Activated naive CD4-positive, alpha-beta T cell treated with anti-CD3 and anti-CD28 coated beads, Interleukin-2, amount 50 U/mL, for 24 hours (primary cell): ENCODE data around the gene SPTAN1.
"Not testable (repeated sequence)": the region's sequence is repeated elsewhere in the genome, so short reads cannot be mapped to it uniquely, and the experiment has no call there.

Experiments
- H3K27ac Mint-ChIP-seq: one replicate; pipeline ENCODE4 v1.8.0; 2021; ENCODE audit warnings: mild to moderate bottlenecking, mixed read lengths
- H3K27me3 Mint-ChIP-seq: one replicate; pipeline ENCODE4 v1.8.0; 2021; ENCODE audit warnings: mixed read lengths
- H3K36me3 Mint-ChIP-seq: one replicate; pipeline ENCODE4 v1.8.0; 2021; ENCODE audit warnings: mixed read lengths
- H3K4me1 Mint-ChIP-seq: one replicate; pipeline ENCODE4 v1.8.0; 2021; ENCODE audit warnings: mixed read lengths
- H3K4me3 Mint-ChIP-seq: one replicate; pipeline ENCODE4 v1.8.0; 2021; ENCODE audit warnings: mild to moderate bottlenecking, mixed read lengths
- H3K9me3 Mint-ChIP-seq: one replicate; pipeline ENCODE4 v1.8.0; 2021; ENCODE audit warnings: mixed read lengths

SPTAN1 gene

DNA sequence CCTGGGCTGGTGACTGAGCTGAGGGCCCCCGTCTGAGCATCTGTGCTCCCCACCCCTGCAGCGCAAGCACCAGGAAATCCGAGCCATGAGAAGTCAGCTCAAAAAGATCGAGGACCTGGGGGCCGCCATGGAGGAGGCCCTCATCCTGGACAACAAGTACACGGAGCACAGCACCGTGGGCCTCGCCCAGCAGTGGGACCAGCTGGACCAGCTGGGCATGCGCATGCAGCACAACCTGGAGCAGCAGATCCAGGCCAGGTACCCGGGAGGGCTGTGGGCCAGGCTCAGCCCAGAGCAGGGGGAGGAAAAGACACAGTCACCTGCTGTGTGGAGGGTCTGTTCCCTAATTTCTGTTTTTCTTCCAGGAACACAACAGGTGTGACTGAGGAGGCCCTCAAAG lies 79.7 kb downstream of the SPTAN1 start:
- Mint-ChIP-seq H3K9me3 (no peaks in the 10 kb centered on the region), H3K4me1 (no peaks in the 10 kb centered on the region), H3K36me3 (peaks cover 9% of the 10 kb centered on the region), H3K27me3 (no peaks in the 10 kb centered on the region), H3K27ac (no peak overlapping the region), H3K4me3 (no peak overlapping the region)

- Mint-ChIP-seq H3K4me3 (no peak overlapping the region), H3K27me3 (no peaks in the 10 kb centered on the region), H3K36me3 (peaks cover 9% of the 10 kb centered on the region), H3K9me3 (no peaks in the 10 kb centered on the region), H3K4me1 (no peaks in the 10 kb centered on the region), H3K27ac (no peak overlapping the region)
Measured at GRCh38 chr9:128632486-128632885, 80.1 kb downstream of the SPTAN1 start.

- H3K36me3 Mint-ChIP-seq: peaks cover 7% of the 10 kb centered on the region
Measured at GRCh38 chr9:128633057-128633456, 80.7 kb downstream of the SPTAN1 start.

DNA sequence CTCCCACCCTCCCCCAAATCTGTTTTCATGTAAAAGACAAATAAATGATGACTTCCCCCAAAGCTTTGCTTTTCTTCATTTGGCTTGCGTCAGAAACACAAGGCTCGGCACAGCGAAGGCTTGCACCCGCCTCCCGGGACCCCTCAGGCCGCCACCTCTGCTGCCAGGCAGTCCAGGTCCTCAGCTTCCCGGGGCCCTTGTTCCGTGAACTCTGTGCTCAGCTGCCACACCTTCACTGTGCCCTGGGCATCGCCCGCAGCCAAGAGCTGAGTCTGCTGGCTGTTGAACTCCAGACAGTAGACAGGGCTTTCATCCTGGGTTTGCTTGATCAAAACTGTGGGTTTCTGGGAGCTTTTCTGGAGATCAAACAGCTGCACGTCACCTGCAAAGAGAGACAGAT lies 81.2 kb downstream of the SPTAN1 start:
- H3K4me1 Mint-ChIP-seq: no peaks in the 10 kb centered on the region
- H3K27me3 Mint-ChIP-seq: no peaks in the 10 kb centered on the region
- H3K9me3 Mint-ChIP-seq: no peaks in the 10 kb centered on the region
- no peak overlapping the region for H3K4me3 Mint-ChIP-seq
- no peak overlapping the region for H3K27ac Mint-ChIP-seq
- peaks cover 7% of the 10 kb centered on the region for H3K36me3 Mint-ChIP-seq

More at GRCh38 chr9:128633057-128633456, 80.7 kb downstream of the SPTAN1 start:
- no peaks in the 10 kb centered on the region for H3K4me1 Mint-ChIP-seq
- no peak overlapping the region for H3K27ac Mint-ChIP-seq
- H3K4me3 Mint-ChIP-seq: no peak overlapping the region
- H3K9me3 Mint-ChIP-seq: no peaks in the 10 kb centered on the region
- H3K27me3 Mint-ChIP-seq: no peaks in the 10 kb centered on the region

- Mint-ChIP-seq H3K27ac (no peak overlapping the region), H3K4me1 (no peaks in the 10 kb centered on the region), H3K9me3 (no peaks in the 10 kb centered on the region), H3K36me3 (peaks cover 6% of the 10 kb centered on the region), H3K27me3 (no peaks in the 10 kb centered on the region), H3K4me3 (no peak overlapping the region)
Measured at GRCh38 chr9:128634111-128634510, 81.7 kb downstream of the SPTAN1 start.

- H3K9me3 Mint-ChIP-seq: no peaks in the 10 kb centered on the region
- peaks cover 6% of the 10 kb centered on the region for H3K36me3 Mint-ChIP-seq
- no peak overlapping the region for H3K27ac Mint-ChIP-seq
Measured at GRCh38 chr9:128634651-128635262, 82.4 kb downstream of the SPTAN1 start.

GRCh38 chr9:128635266-128636023 lies 83.1 kb downstream of the SPTAN1 start:
- no peak overlapping the region for H3K27ac Mint-ChIP-seq
- no peak overlapping the region for H3K4me3 Mint-ChIP-seq
- H3K9me3 Mint-ChIP-seq: no peaks in the 10 kb centered on the region
- H3K27me3 Mint-ChIP-seq: no peaks in the 10 kb centered on the region
- H3K36me3 Mint-ChIP-seq: peaks cover 5% of the 10 kb centered on the region
- H3K4me1 Mint-ChIP-seq: no peaks in the 10 kb centered on the region

More at GRCh38 chr9:128634651-128635262, 82.4 kb downstream of the SPTAN1 start:
- Mint-ChIP-seq H3K4me3 (no peak overlapping the region), H3K4me1 (no peaks in the 10 kb centered on the region), H3K27me3 (no peaks in the 10 kb centered on the region)

DNA sequence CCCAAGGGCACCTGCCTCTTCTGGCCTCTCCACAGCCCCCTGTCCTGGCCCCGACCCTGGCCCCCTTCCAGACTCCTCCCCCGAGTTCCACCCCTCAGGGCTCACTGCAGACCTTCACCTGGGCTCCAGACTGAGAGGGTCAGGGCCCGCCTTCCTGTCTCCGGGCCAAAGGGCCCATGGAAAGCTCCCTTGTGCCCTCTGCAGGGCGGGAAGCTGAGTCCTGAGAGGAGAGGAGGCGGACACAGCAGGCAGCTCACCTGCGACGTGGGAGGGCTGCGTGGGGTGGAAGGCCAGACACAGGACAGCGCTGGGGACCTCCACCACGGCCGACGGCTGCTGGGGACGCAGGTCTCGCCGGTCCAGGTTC lies 83.6 kb downstream of the SPTAN1 start:
- peaks cover 5% of the 10 kb centered on the region for H3K36me3 Mint-ChIP-seq
- H3K27ac Mint-ChIP-seq: no peak overlapping the region
- H3K27me3 Mint-ChIP-seq: no peaks in the 10 kb centered on the region
- no peaks in the 10 kb centered on the region for H3K4me1 Mint-ChIP-seq
- no peaks in the 10 kb centered on the region for H3K9me3 Mint-ChIP-seq
- no peak overlapping the region for H3K4me3 Mint-ChIP-seq

DNA sequence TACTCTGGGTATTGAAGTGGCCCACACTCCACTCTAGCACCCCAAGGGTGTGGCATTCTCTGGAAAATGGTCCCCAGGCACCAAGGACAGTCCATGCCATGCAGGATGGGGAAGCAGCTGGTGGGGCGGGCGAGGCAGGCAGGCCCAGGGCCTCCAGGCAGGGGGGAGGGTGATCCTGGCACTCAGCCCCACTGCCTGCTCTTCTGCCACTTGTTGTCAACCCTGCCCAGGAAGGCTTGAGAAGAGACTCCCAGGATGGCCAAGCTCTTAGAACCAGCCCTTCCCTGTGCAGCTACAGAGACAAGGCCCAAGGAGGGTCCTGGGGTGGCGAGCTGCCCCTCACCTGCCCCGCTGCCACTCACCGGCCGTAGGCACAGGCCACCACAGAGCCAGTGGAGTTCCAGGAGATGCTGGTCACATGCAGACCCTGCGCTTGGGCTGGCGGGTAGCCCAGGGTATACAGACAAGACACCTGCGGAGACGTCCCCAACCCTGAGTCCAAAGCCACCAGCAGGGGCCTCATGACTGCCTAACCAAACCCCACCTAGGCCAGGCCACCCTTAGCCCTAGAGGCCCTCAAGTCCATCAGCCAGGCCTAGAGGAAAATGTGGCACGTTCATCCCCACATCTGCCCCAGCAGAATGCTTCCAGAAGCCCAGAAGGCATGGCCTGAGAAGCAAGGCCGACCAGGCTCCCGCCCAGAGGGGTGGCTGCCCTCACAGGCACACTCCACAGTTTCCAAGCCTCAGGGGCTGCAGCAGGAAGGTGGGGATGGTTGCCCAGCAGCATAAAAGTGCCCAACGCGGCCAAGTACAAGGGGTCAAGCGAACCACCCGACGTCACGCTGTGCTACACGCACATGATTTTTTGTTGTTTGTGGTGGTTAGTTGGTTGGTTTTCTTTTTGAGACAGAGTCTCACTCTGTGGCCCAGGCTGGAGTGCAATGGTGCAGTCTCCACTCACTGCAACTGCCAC lies 84.5 kb downstream of the SPTAN1 start:
- H3K36me3 Mint-ChIP-seq: peaks cover 3% of the 10 kb centered on the region
- H3K27ac Mint-ChIP-seq: peak overlapping the region; percentile 23
- H3K27me3 Mint-ChIP-seq: no peaks in the 10 kb centered on the region
- H3K4me3 Mint-ChIP-seq: no peak overlapping the region
- H3K4me1 Mint-ChIP-seq: no peaks in the 10 kb centered on the region
- no peaks in the 10 kb centered on the region for H3K9me3 Mint-ChIP-seq

DNA sequence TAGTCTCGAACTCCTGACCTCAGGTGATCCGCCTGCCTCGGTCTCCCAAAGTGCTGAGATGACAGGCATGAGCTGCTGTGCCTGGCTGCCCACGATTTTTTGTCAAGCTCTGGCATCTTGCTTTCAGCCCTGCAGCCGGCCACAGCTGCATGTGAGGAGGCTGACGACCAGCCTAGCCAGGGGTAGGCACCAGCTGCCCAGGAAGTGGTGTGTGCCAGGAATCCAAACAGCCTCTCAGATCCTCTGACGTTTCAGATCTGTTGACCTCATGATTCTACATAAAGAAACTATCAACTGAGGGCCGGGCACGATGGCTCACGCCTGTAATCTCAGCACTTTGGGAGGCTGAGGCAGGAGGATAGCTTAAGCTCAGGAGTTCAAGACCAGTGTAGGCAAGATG lies 85.3 kb downstream of the SPTAN1 start:
- Mint-ChIP-seq H3K4me1 (no peaks in the 10 kb centered on the region), H3K36me3 (peaks cover 2% of the 10 kb centered on the region), H3K27ac (no peak overlapping the region), H3K27me3 (no peaks in the 10 kb centered on the region), H3K9me3 (no peaks in the 10 kb centered on the region), H3K4me3 (no peak overlapping the region)

DNA sequence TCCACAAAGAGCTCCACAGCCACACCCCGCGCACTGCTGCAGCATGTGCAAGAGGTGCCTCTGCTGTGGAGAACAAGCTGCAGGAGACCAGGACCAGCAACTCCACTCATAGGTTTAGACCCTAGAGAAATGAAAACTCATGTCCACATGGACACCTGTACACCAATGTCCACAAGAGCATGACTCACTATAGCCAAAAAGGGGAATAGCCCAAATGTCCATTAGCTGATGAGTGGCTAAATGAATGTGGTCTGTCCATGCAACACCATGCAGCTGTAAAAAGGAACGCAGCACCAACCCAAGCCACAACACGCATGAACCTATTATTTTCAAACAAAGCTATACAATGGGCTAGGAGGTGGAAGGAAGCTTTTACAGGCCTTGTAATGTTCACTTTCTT lies 86.2 kb downstream of the SPTAN1 start:
- H3K27ac Mint-ChIP-seq: no peak overlapping the region
- H3K4me3 Mint-ChIP-seq: no peak overlapping the region
- no peaks in the 10 kb centered on the region for H3K9me3 Mint-ChIP-seq
- H3K36me3 Mint-ChIP-seq: no peaks in the 10 kb centered on the region
- no peaks in the 10 kb centered on the region for H3K27me3 Mint-ChIP-seq
- H3K4me1 Mint-ChIP-seq: no peaks in the 10 kb centered on the region

DNA sequence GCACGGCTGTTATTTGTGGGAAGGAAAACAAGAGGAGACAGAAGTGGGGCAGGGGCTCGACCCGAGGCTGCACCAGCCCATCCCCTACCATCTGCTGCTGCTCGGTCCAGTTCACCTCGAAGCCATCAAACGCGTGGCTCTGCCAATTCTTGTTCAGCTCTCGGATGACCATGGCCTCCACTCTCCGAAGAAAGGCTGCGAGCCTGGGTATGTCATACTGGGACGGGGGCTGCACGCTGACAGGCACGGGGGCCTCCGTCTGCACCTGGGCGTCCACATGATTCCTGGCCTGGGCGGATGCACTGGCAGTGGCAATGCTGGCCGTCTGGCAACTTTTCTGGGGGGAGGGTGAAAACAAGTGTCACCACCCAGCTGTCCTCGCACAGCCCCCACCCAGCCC lies 88.2 kb downstream of the SPTAN1 start:
- no peaks in the 10 kb centered on the region for H3K36me3 Mint-ChIP-seq
- H3K4me1 Mint-ChIP-seq: no peaks in the 10 kb centered on the region
- H3K27me3 Mint-ChIP-seq: no peaks in the 10 kb centered on the region
- no peak overlapping the region for H3K4me3 Mint-ChIP-seq
- no peak overlapping the region for H3K27ac Mint-ChIP-seq
- no peaks in the 10 kb centered on the region for H3K9me3 Mint-ChIP-seq

DNA sequence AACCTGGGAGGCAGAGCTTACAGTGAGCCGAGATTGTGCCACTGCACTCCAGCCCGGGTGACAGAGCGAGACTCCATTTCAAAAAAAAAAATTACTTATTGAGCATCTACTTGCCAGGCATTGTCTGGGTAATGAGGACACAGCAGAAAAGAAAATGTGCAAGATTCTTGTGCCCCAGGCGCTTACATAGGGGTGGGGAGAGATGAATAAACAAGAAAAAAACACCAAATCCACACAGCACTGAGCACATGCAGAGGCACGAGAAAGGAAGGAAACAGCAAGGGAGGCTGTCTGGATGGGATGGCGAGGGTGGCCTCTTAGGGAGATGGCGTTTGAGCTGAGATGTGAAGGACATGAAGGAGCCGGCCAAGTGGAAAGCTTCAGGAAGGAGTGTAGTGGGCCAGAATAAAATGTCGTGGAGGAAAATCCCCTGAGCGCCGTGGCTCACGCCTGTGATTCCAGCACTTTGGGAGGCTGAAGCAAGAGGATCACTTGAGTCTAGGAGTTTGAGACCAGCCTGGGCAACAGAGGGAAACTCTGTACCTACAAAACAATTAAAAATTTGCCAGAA lies 90.4 kb downstream of the SPTAN1 start:
- H3K9me3 Mint-ChIP-seq: no peaks in the 10 kb centered on the region
- H3K4me3 Mint-ChIP-seq: no peak overlapping the region
- no peaks in the 10 kb centered on the region for H3K27me3 Mint-ChIP-seq
- H3K27ac Mint-ChIP-seq: no peak overlapping the region
- H3K36me3 Mint-ChIP-seq: no peaks in the 10 kb centered on the region
- H3K4me1 Mint-ChIP-seq: no peaks in the 10 kb centered on the region

DNA sequence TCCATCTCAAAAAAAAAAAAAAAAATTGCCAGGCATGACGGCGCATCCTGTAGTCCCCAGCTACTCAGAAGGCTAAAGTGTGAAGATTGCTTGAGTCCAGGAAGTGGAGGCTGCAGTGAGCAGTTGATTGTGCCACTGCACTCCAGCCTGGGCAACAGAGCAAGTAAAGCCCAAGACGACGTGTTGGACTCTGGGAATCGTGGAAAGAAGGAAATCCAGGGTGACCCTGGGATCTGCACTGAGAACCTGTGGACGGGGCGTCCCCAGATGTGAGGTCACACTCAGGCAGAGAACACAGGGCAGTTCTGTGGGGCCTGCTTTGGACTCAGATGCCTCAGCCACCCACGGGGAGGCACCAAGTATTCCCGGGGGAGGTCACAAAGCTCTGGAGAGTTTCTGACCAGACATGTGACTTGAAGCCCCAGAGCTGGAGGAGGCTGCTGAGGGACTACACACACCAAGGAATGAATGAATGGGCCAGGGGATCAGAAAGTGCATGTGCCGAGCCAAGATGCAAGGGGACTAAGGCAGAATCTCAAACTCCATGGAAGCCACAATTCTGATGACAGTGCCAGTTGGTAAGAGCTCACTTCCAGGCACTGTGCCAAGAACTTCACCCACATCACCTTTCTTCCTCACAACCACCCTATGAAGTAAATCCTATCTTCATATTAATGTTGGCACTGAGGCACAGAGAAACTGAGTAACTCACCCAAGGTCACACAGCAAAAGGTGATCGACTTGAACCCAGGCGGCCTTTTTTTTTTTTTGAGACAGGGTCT lies 91.3 kb downstream of the SPTAN1 start:
- no peaks in the 10 kb centered on the region for H3K36me3 Mint-ChIP-seq
- H3K4me3 Mint-ChIP-seq: no peak overlapping the region
- no peaks in the 10 kb centered on the region for H3K9me3 Mint-ChIP-seq
- H3K4me1 Mint-ChIP-seq: no peaks in the 10 kb centered on the region
- no peaks in the 10 kb centered on the region for H3K27me3 Mint-ChIP-seq
- H3K27ac Mint-ChIP-seq: no peak overlapping the region

GRCh38 chr9:128648206-128648605 lies 95.8 kb downstream of the SPTAN1 start:
- H3K27me3 Mint-ChIP-seq, H3K36me3 Mint-ChIP-seq, H3K27ac Mint-ChIP-seq, H3K9me3 Mint-ChIP-seq, H3K4me3 Mint-ChIP-seq, H3K4me1 Mint-ChIP-seq: not testable (repeated sequence)
